LoVo (cell line): ENCODE results near the gene DNAJC5.
"Not testable (repeated sequence)": the region's sequence is repeated elsewhere in the genome, so short reads cannot be mapped to it uniquely, and the experiment has no call there.

Experiments used
- DNase-seq: peaks from one replicate; pipeline ENCODE4 v3.0.0-alpha.2; 2016; ENCODE audit warnings: low spot score

Gene DNAJC5

GRCh38 chr20:63969838-63970713 lies 75.2 kb downstream of the DNAJC5 start, which contains the start of gene ZNF512B:
ZNF512B (minus strand) TSS chr20:63969930; CDS start chr20:63967950, 1,980 bp downstream.
- peak; percentile 29 for DNase-seq

- no peak for DNase-seq
Measured at GRCh38 chr20:63970714-63971431, 75.9 kb downstream of the DNAJC5 start.

- DNase-seq = not testable (repeated sequence)
Measured at GRCh38 chr20:63971960-63972311, 77.0 kb downstream of the DNAJC5 start.

DNA sequence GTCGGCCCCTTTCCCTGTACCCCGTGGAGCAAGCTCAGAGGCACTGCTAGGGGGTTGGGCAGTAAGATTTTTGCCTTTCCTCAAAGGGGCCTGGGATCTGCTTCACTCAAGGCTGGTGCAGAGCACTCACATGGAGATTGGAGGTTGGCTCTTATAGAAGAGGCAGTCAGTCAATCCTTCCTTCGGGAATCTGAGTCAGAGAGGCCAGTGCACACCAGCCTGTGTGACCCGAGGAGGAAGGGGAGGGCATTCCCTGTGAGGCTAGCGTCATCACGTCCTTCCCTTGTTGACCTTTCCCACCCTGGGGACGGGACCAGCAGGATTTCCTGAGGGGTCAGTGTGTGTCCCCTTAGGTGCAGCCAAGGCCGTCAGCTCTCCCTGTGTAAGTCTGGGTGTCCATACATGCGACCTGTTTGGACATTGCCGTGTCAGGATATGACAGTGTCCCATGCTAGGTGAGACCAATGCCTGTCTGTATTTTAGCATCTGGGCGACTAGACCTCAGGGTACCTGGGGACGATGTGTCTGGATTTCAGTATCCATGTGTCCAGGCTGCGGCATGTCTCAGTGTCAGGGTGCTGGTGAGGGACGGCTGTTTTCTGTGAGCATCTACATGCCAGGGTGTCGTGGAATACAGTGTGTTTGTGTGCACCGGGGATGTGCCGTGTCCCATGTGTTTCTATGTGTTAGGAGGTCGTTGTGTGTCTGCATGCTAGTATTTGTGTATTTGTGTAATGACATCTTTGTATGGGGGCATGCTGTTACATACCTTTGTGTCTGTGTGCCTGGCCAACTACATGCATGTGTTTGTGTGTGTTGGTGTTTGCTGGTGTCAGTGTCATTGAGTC lies 77.6 kb downstream of the DNAJC5 start:
- DNase-seq = no peak

GRCh38 chr20:63973160-63973479 lies 78.2 kb downstream of the DNAJC5 start:
- no peak for DNase-seq

- peak; percentile 57 for DNase-seq
Measured at GRCh38 chr20:63973636-63974401, 78.9 kb downstream of the DNAJC5 start.

DNA sequence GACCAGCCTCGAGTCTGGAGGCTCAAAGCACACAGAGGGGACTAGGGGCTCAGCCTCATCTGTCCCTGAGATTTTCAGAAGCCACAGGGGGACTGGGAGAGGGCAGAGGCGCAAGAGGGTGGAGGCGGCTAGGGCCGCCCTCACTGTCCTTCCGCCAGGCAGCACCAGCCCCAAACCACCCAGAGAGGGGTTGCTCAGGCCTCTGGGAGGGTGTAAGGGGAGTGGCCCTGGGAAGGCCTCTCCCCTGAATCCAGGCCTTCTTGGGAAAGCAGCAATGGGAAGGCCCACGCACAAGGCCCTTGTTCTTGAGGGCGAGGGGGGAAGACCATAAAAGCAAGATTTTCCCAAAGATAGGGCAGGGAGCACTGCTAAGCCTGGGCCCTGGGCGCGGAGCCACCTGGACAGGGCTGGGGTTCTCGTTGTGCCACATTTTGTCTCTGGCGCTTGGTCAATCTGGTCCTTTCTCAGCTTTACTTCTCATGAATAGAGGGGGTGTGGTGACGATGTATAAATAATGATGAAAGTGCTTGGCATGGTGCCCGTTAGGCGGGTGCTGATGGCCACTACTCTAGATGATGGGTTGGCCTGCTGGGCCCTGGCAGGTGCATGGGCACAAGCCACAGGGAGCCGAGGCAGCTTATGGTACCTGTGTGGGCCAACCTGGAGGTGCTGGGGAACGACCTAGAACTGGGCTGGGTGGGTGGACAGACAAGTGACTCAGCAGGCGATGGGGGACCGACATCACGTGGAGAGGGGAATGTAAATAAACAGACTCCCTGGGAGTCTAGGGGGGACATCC lies 79.7 kb downstream of the DNAJC5 start:
- DNase-seq = no peak

DNA sequence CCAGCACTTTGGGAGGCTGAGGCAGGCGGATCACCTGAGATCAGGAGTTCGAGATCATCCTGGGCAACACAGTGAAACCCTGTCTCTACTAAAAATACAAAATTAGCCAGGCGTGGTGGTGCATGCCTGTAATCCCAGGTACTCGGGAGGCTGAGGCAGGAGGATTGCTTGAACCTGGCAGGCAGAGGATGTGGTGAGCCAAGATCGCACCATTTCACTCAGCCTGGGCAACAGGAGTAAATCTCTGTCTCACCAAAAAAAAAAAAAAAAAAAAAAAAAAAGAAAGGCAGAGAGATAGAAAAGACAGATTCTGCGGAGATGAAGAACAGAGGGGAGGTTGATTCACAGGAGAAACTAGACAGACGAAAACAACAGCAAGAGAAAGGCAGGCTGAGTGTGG lies 81.6 kb downstream of the DNAJC5 start:
- not testable (repeated sequence) for DNase-seq

- DNase-seq = no peak
Measured at GRCh38 chr20:63976980-63977738, 82.2 kb downstream of the DNAJC5 start.

DNA sequence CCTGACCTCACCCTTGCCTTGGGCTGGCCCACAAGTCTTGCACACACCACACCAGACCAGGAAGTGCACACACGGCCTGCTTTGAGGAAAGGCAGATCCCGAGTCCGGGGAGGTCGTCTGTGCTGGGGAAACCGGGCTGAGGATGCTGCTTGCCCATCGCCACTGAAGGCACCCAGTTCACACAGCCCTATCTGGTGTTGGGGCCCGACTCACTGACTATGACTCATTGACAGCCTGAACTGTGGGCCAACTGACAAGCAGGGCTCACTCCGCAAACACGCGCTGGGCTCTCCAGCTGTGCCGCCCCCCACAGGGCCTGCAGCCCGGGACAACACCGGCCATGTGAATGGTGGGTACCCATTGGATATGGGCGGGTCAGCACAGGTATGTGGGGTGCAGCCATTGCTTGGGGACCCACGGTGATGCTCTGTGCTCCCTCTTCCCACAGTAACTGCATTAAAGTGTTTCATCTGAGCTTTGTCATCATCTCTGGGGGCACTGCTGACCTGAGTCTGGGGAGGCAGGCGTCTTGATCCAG lies 82.9 kb downstream of the DNAJC5 start:
- DNase-seq = no peak

- peak; percentile 76 for DNase-seq
Measured at GRCh38 chr20:63978319-63979228, 83.6 kb downstream of the DNAJC5 start.

DNA sequence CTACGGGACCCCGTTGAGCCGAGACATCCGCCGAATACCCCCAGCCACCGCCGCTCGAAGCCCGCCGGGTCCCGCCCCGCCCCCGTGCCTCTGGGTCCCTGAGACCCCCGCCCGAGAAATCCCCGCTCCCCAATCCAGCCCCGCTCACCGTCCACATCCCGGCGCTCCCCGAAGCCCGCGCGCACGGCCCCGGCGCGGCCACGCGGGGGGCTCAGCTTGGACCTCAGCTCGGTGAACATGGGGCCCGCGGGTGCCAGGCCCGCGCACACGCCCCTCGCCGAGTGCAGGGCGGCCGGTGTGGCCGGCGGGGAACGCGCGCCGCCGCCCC lies 84.3 kb downstream of the DNAJC5 start:
- DNase-seq = no peak

- DNase-seq = peak; percentile 30
Measured at GRCh38 chr20:63979557-63980316, 84.8 kb downstream of the DNAJC5 start, which contains the start of gene SAMD10. SAMD10 (minus strand) TSS chr20:63979642; CDS start chr20:63979467, 175 bp downstream.

DNA sequence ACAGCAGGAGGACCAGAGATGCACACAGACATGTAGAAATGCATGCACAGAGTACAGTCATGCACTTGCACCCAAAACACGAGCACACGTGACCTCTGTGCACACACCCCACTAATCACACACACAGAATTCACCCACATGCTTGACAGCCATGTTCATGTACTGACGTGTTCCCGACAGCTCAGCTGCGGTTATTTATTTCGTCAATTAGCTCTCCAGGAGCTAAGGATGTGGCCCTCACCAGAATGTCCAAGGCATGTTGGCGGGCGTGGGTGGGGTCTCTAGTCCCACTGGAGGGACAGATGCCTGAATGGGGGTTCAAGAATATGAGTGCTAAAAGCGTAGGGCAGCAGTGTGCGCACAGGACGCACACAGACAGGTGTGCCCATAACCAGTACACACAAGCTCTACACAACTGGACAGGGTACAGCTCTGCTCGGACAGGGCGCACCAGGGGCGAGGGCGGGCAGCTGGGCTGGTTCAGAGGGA lies 85.4 kb downstream of the DNAJC5 start:
- DNase-seq = no peak

GRCh38 chr20:63980806-63981728 lies 86.1 kb downstream of the DNAJC5 start, which contains the start of gene PRPF6:
PRPF6 (plus strand) TSS chr20:63981132; CDS start chr20:63981246, 114 bp downstream.
- peak; percentile 98 for DNase-seq

- no peak for DNase-seq
Measured at GRCh38 chr20:63982937-63983336, 88.0 kb downstream of the DNAJC5 start.
